Panc1 (cell line): Measurements from ENCODE around the gene LRRN3. TPM values are rescaled to one million over a fixed set of nuclear protein-coding genes. Genes with fewer than 3 reads are reported as not detected.

Source experiments
- ATAC-seq: fragments of 200-7000 bp; cut with Tn5 transposase; 2 replicates; pipeline ENCODE4 v1.9.1; 2020; ENCODE audit warnings: mild to moderate bottlenecking, moderate library complexity
- BruUV-seq: library from RNA; stranded (reverse); fragments of 400-500 nt; replicated peaks from 2 replicates; lab custom pipeline; 2021; lab: Mats Ljungman, UMichigan
- CTCF ChIA-PET: fragments of 300-600 bp; sonication (Branson Sonifier 250); formaldehyde crosslinking; loops from one replicate; lab custom pipeline; 2022; ENCODE audit warnings: antibody characterized with exemption; lab: Charles Lee
- POLR2A ChIA-PET: fragments of 300-600 bp; sonication (Branson Sonifier 250); formaldehyde crosslinking; loops from one replicate; lab custom pipeline; 2022; ENCODE audit warnings: antibody characterized with exemption; lab: Charles Lee
- DNase-seq: peaks from one replicate; pipeline ENCODE4 v3.0.0-alpha.2; 2010; ENCODE audit warnings: low read depth, low spot score
- H3K27ac ChIP-seq: 2 replicates; pipeline ENCODE4 v1.5.1; 2011; ENCODE audit warnings: mild to moderate bottlenecking, low read length, inconsistent platforms
- H3K27me3 ChIP-seq: fragments of 200-500 bp; sonication (Bioruptor generic); 2 replicates; pipeline ENCODE4 v1.6.0; 2014; ENCODE audit warnings: low read length, inconsistent platforms; ENCODE audit not compliant: control insufficient read depth, insufficient read depth
- H3K36me3 ChIP-seq: fragments of 200-500 bp; sonication (Bioruptor generic); 2 replicates; pipeline ENCODE4 v1.5.1; 2014; ENCODE audit warnings: inconsistent platforms, mild to moderate bottlenecking, low read length, moderate library complexity; ENCODE audit not compliant: control insufficient read depth, insufficient read depth
- H3K4me1 ChIP-seq: 2 replicates; pipeline ENCODE4 v1.5.1; 2011; ENCODE audit warnings: inconsistent platforms, mild to moderate bottlenecking, low read length, moderate library complexity; ENCODE audit not compliant: control insufficient read depth, insufficient read depth
- H3K4me3 ChIP-seq, 2 experiments: 2 replicates each; pipeline ENCODE4 v1.5.1; 2011 to 2012; ENCODE audit warnings: low read depth in 2 of 2, low read length in 2 of 2, mild to moderate bottlenecking in 2 of 2, inconsistent platforms in 1 of 2, moderate library complexity in 1 of 2
- H3K9me3 ChIP-seq: fragments of 200-500 bp; sonication (Bioruptor generic); 2 replicates; pipeline ENCODE4 v1.5.1; 2014; ENCODE audit warnings: low read depth, mild to moderate bottlenecking, inconsistent platforms, low read length, moderate library complexity; ENCODE audit not compliant: control insufficient read depth, insufficient read depth
- POLR2AphosphoS5 ChIP-seq: IDR thresholded peaks from 2 replicates; pipeline ENCODE4 v1.6.1; 2012; ENCODE audit warnings: mild to moderate bottlenecking, low read depth, low read length, moderate library complexity
- SIN3A ChIP-seq: IDR thresholded peaks from 2 replicates; pipeline ENCODE4 v1.6.1; 2012; ENCODE audit warnings: low read depth, mild to moderate bottlenecking, low read length, moderate library complexity, borderline replicate concordance; ENCODE audit not compliant: insufficient read depth
- TCF7L2 ChIP-seq: IDR thresholded peaks from 2 replicates; pipeline ENCODE4 v1.6.1; 2011; ENCODE audit warnings: mild to moderate bottlenecking, low read depth, low read length, inconsistent platforms
- in situ Hi-C: cut with HindIII; loops from 2 replicates; pipeline ENCODE4 v1.10.0; 2016; ENCODE audit warnings: low sequenced_read_pairs, low pct_unique_long_range_greater_than_20kb
- intact Hi-C: fragments of 100-400 bp; cut with micrococcal nuclease; formaldehyde crosslinking; loops from one replicate; pipeline ENCODE4 v1.10.0; 2022; ENCODE audit not compliant: unreplicated experiment
- total RNA-seq: library from RNA; stranded (reverse); gene quantifications from one replicate; pipeline ENCODE4 v1.2.1, GENCODE V29; 2021; ENCODE audit not compliant: unreplicated experiment
- TF ChIP-seq, protein P1 (sequence below), 2 experiments: IDR thresholded peaks; 2 replicates each; pipeline ENCODE4 v1.6.1; 2011 to 2012; ENCODE audit warnings: low read depth in 2 of 2, control low read depth in 1 of 2, low read length in 1 of 2, mild to moderate bottlenecking in 1 of 2, moderate library complexity in 1 of 2; ENCODE audit not compliant: insufficient read depth in 1 of 2
- TF ChIP-seq, protein P2 (sequence below): fragments of 450-650 bp; IDR thresholded peaks from 2 replicates; pipeline ENCODE4 v1.5.1; 2017; ENCODE audit warnings: mild to moderate bottlenecking

LRRN3 gene
- total RNA-seq, 1 experiment from 2014 or later, result 0.15 TPM

DNA sequence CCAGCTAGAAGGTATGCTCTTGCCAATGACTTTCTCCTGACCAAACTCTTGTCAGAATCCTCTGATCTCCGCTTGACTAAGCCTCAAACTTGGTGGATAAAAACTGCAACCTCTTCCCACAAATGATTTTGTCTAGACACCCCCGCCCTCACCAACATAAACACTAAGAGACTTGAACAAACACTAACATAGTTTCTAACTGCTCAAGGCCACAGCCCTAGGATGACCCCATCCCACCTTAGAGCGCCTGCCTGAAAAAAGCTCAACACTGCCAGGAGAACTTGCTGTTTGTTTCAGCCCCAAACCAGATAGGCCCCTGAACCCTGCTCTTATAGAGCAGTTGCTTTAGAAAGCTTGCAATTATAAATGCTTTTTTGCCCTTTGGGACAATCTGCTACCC lies 71.8 kb downstream of the LRRN3 start:
- no TSS peak for BruUV-seq
- ChIA-PET CTCF (no interaction called here), POLR2A (no interaction called here)
- in situ Hi-C loops (no loop called here), intact Hi-C loops (no loop called here)
- H3K9me3 ChIP-seq, result no peaks in the 10 kb centered on the region
- no peak for DNase-seq
- no peak overlapping the region for H3K4me3 ChIP-seq
- no peak overlapping the region for H3K27ac ChIP-seq
- TF ChIP-seq TCF7L2 (no peak), POLR2AphosphoS5 (no peak), SIN3A (no peak)
- TF ChIP-seq, protein P1, sequence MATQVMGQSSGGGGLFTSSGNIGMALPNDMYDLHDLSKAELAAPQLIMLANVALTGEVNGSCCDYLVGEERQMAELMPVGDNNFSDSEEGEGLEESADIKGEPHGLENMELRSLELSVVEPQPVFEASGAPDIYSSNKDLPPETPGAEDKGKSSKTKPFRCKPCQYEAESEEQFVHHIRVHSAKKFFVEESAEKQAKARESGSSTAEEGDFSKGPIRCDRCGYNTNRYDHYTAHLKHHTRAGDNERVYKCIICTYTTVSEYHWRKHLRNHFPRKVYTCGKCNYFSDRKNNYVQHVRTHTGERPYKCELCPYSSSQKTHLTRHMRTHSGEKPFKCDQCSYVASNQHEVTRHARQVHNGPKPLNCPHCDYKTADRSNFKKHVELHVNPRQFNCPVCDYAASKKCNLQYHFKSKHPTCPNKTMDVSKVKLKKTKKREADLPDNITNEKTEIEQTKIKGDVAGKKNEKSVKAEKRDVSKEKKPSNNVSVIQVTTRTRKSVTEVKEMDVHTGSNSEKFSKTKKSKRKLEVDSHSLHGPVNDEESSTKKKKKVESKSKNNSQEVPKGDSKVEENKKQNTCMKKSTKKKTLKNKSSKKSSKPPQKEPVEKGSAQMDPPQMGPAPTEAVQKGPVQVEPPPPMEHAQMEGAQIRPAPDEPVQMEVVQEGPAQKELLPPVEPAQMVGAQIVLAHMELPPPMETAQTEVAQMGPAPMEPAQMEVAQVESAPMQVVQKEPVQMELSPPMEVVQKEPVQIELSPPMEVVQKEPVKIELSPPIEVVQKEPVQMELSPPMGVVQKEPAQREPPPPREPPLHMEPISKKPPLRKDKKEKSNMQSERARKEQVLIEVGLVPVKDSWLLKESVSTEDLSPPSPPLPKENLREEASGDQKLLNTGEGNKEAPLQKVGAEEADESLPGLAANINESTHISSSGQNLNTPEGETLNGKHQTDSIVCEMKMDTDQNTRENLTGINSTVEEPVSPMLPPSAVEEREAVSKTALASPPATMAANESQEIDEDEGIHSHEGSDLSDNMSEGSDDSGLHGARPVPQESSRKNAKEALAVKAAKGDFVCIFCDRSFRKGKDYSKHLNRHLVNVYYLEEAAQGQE (IDR thresholded peaks at IDR 0.05; ENCODE audit: insufficient read depth in 1 of 2, low read depth in 2 of 2, low read length in 1 of 2), result no peak
- TF ChIP-seq, protein P2, sequence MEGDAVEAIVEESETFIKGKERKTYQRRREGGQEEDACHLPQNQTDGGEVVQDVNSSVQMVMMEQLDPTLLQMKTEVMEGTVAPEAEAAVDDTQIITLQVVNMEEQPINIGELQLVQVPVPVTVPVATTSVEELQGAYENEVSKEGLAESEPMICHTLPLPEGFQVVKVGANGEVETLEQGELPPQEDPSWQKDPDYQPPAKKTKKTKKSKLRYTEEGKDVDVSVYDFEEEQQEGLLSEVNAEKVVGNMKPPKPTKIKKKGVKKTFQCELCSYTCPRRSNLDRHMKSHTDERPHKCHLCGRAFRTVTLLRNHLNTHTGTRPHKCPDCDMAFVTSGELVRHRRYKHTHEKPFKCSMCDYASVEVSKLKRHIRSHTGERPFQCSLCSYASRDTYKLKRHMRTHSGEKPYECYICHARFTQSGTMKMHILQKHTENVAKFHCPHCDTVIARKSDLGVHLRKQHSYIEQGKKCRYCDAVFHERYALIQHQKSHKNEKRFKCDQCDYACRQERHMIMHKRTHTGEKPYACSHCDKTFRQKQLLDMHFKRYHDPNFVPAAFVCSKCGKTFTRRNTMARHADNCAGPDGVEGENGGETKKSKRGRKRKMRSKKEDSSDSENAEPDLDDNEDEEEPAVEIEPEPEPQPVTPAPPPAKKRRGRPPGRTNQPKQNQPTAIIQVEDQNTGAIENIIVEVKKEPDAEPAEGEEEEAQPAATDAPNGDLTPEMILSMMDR, result no peak
- ATAC-seq, result no peak
- H3K36me3 ChIP-seq, result no peaks in the 10 kb centered on the region
- no peaks in the 10 kb centered on the region for H3K27me3 ChIP-seq
- no peaks in the 10 kb centered on the region for H3K4me1 ChIP-seq

DNA sequence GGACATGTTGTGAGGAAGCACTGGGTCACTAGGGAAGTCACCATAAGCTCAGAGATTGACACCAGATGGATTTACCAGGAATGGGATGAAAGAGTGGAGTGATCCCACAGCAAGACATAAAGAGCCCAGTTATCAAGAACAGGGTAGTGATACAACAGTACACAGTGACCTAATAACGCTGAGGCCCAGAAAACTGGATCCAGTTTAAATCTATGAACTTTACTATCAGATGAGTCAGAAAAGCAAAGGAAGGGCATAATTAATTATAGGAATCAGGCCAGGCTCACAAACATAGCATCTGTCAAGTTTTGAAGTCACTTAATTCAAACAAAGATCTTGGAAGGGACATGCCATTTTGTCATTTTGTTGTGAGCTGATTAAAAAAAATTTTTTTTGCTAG lies 73.5 kb downstream of the LRRN3 start:
- no peak for ATAC-seq
- TF ChIP-seq, protein P2, result no peak
- TF ChIP-seq TCF7L2 (no peak), SIN3A (no peak), POLR2AphosphoS5 (no peak)
- TF ChIP-seq, protein P1 (IDR thresholded peaks at IDR 0.05; ENCODE audit: insufficient read depth in 1 of 2, low read depth in 2 of 2, low read length in 1 of 2), result no peak
- H3K36me3 ChIP-seq, result no peaks in the 10 kb centered on the region
- BruUV-seq, result no TSS peak
- in situ Hi-C loops, result no loop called here
- H3K4me3 ChIP-seq, result no peak overlapping the region
- ChIA-PET CTCF (no interaction called here), POLR2A (no interaction called here)
- DNase-seq, result no peak
- H3K9me3 ChIP-seq, result no peaks in the 10 kb centered on the region
- no peaks in the 10 kb centered on the region for H3K27me3 ChIP-seq
- no peak overlapping the region for H3K27ac ChIP-seq
- H3K4me1 ChIP-seq, result no peaks in the 10 kb centered on the region
- intact Hi-C loops, result no loop called here
